HG03378 (cell line): Measurements from ENCODE around the gene HPCA.

Experiments
- ATAC-seq: cut with Tn5 transposase; IDR thresholded peaks from one replicate; pipeline ENCODE4 v1.9.1; 2021; ENCODE audit warnings: mild to moderate bottlenecking, moderate library complexity; ENCODE audit not compliant: unreplicated experiment

Gene HPCA

GRCh38 chr1:32870615-32871363 is 15.5 kb upstream of the HPCA start, which contains the start of gene FNDC5:
FNDC5 (minus strand) TSS chr1:32870912.
- ATAC-seq: no peak

- ATAC-seq: no peak
Observed at GRCh38 chr1:32871364-32872191, 14.7 kb upstream of the HPCA start.

GRCh38 chr1:32872192-32872460 is 14.2 kb upstream of the HPCA start:
- ATAC-seq: no peak

DNA sequence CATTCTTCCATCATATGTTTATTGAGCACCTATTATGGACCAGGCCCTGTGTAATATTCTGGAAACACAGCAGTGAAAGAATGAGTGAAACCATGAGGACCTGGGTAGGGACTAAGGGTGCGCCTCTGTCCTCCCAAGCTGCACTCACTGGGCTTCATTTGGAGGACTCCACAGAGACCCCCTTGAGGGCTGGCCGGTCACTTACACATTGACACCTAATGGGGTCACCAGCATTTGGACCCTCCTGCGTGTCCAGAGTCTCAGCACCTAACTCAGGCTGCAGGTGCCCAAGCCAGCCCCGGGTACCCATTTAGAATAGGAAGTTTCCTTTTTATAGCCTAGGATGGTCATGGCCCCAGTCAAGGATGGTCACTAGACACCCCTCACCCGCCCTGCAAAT is 12.8 kb upstream of the HPCA start:
- no peak for ATAC-seq

GRCh38 chr1:32874860-32875752 is 11.2 kb upstream of the HPCA start:
- no peak for ATAC-seq

DNA sequence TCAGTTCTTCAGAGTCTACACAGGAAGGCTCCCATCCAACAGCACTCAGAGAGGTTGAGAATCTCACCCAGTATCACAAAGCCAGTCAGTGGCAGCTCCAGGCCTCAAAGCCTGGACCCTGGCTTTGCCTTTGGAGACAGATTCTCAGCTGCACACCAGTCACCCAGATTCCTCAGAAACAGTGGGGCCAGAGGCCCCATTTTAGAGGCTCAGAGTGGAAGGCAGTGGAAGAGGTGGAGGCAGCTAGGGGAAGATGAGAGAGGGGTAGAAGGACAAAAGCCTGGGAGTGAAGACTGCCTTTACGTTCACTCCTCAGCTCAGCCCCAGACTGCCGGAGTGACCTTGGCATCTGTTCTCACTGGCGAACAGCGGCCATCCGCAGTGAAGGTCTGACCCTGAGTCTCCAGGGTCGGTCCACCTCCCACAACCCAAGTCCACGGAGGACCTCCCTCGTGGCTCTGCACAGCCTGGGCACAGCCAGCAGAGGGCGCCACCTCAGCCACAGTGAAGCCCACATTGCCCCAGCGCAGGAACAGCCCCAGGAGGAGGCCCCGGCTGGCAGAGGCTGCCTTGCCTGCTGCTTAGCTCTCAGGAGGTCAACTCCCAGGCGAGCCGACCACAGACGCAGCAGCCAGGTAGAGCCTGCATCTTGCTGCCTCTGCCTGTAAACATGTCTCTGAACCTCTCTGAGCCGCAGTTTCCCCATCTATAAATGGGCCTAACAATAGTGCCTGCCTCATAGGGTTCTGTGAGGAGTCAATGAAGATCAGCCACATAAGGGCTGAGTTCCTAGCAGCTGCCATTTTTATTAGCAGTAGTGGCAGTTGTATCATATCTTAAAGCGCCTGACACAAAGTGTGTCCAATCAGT is 9.7 kb upstream of the HPCA start:
- no peak for ATAC-seq

- no peak for ATAC-seq
Observed at GRCh38 chr1:32877211-32878110, 8.8 kb upstream of the HPCA start.

GRCh38 chr1:32878183-32878582 is 8.1 kb upstream of the HPCA start:
- ATAC-seq: no peak

- no peak for ATAC-seq
Observed at GRCh38 chr1:32878637-32879041, 7.7 kb upstream of the HPCA start.

DNA sequence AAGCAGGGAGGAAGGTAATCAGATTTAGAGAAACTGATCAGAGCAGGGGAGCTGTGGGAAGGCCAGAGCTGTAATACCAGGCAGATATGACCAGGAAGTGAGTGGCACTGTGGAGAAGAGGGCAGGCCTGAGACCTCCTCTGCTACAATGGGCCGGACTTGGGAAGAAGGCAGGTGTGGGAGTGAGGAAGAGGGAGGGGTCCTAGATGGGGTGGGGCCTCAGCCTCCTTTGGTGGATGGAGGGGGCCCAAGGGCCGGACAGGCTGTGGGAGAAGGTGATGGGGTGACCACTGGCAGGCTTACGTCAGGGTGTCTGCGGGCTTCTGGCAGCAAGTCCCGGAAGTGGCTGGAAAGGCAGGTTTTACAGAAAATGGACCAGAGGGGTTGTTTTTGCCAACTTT is 5.0 kb upstream of the HPCA start:
- ATAC-seq: no peak

DNA sequence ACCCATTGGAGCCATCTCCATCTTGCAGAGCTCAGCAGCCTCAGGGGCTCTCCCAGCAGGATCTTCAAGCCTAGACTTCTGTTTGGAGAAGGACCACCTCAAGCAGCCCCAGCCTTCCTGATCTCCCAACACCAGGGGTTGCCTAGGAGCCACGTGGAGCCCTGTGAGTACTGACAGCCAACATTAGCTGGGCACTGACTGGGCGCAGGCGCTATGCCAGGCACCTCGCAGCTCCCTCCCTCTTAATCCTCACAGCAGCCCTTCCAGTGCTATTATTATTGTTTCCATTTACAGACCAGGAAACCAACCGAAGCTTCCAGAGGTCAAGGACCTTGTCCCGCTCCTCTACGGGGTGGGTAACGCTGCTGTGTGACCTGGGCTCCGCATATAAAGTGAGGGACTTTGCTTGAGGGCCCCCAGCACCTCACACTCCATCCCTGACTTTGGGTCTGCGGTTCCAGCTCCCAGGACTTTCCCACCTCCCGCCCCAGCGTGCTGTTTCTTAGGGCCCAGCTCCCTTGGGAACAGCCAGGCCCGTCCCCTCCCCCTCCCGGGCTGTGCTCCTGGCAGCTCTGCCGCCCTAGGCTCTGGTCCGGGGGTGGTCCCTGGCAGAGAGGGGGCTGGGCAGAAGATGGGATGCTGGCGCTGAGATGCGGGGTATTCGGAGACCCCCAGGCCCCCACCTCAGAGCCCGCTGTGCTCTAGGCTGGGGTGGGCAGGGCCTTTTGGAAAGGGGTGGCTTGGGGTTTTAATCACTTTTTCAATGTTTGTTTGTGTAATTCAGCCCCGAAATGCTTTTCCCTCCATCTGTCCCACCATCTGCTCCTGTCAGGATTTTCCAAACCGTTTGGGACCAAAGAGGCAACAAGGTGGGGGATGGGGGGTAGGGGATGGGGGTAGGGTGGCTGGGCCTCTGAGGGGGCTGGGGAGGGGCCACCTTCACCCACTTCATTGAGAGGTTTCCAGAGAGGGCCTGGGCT is 4.1 kb upstream of the HPCA start:
- ATAC-seq: no peak

DNA sequence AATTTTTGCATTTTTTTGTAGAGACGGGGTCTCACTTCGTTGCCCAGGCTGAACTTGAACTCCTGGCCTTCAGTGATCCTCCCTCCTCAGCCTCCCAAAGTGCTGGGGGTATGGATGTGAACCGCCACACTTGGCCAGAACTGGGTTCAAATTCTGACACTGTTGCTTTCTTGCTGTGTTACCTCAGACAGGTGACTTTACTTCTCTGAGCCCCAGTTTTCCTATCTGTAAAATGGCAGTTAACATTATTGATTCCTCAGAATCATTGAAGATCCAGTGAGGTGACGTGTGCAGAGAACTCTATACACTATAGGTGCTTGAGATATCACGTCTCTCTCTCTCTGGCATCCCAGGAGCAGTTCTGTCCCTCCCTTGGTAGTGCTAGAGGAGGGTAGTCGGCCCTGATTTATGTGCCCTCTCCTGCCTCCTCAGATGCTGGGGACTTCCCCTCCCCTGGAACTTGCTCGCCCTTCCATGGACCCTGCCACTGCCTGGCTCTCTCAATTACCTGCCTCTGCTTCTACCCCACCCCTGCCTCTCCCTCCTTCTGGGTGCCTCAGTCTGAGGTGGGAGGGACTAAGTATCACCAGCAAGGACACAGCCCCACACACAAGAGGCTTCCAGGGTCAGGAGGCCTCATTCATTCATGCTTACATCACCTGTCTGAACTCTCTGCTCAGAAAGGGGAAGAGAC is 2.8 kb upstream of the HPCA start:
- ATAC-seq: no peak

DNA sequence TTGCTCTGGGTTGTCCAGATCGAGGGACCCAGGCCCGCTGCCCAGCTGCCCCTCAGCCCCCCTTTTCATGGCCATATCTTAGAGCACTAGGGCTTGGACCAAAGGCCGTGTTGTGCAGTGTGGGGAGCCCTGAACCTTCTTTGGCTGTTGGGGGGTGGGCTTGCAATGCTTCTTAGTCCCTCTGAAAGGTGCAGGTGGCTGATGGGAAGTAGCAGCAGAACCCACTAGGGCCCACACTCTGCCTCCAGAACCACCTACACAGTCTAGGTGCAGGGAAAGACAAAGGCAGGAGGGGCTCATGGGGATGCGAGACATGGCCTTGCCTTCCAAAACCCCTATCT is 2.3 kb upstream of the HPCA start:
- ATAC-seq: no peak

GRCh38 chr1:32884726-32885125 is 1.6 kb upstream of the HPCA start:
- no peak for ATAC-seq

DNA sequence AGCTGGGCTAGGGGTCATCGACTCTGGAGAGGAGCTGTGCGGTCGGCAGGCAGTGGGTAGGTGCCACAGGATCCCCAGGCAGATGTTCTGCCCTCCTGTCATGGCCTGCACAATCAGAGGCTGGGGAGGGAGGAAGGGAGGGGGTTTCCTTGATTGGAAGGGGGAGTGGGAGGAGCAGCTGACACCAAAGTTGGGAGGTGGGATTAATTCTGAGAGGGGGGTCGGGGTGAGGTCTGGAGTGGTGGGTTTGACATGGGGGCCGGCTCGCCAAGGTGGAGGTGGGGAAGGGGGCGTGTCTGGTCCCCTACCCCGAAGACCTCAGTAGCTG is 651 bp upstream of the HPCA start:
- no peak for ATAC-seq

- no peak for ATAC-seq
Observed at GRCh38 chr1:32886828-32887414, 630 bp downstream of the HPCA start.

- no peak for ATAC-seq
Observed at GRCh38 chr1:32887623-32888022, 1.3 kb downstream of the HPCA start.

DNA sequence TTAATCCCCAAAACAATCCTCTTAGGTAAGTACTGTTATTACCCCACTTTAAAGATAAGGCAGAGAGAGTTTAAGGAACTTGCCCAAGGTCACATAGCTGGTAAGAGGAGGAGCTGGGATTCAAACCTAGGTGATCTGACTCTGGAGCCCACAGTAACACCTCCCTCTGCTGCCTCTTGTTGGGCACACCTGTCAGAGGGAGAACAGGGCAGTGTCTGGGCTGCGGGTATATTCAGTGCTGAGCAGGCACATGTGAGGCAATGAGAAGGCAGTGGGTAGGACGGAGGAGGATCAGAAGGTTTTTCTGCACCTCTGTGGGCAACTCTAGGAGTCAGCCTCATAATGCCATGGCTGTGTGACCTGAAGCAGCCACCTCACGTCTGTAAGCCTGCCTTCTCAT is 1.8 kb downstream of the HPCA start:
- no peak for ATAC-seq
